Measurements from ENCODE around the gene MTOR.

Gene MTOR

DNA sequence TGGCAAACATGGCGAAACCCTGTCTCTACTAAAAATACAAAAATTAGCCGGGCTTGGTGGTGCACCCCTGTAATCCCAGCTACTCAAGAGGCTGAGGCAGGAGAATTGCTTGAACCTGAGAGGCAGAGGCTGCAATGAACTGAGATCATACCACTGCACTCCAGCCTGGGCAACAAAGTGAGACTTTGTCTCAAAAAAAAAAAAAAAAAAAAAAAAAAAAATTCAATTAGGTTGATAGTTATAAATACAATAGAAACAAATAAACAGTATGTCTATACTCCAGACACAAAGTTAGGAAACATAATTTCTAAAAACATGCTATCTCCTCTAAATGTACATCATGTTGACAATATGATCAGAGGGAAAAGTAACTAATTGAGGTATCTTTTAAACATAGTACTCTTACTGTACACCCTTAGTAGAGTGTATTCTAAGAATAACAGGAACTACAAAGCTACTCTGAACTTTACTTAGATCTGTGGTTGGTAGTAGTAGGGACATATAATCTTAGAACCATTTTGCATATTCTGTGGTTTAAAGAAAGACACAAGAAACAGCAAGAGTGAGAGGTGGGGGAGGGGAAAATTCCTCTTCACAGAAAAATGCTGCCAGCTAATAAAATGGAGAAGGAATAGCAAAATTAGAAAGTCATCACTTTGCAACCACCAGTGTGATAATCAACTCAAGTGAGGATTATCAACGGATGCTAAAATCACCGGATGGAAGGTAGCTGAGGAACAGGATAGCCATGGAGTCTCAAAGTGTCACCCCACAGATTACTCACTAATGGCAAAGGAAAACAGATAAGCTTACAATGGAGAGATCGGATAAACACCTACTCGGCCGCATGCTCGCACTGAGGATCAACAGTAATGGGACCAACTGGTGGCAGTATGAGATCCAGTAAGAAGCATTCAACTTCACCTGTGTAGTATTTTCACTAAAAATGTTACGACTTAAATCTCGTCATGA lies 35.0 kb downstream of the MTOR start:
- DNase-seq, result no peak

DNA sequence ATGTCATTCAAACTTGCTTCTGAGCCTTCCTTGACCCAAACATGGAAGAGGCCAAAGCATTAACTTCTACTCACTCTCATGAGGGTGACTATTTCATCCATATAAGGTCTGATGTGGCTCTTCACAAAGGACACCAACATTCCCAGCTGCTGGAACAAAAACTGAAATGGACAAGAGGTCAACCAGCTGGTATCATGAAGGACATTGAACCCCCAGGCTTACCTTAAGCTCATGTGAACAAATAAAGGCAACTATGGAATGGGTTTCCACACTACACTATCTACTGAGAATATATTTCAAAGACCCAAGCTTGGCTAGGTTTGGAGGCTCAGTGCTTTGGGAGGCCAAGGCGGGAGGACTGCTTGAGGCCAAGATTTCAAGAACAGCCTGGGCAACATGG lies 46.3 kb downstream of the MTOR start:
- no peak for DNase-seq

GRCh38 chr1:11215381-11216005 lies 46.9 kb downstream of the MTOR start:
- DNase-seq, result no peak

DNA sequence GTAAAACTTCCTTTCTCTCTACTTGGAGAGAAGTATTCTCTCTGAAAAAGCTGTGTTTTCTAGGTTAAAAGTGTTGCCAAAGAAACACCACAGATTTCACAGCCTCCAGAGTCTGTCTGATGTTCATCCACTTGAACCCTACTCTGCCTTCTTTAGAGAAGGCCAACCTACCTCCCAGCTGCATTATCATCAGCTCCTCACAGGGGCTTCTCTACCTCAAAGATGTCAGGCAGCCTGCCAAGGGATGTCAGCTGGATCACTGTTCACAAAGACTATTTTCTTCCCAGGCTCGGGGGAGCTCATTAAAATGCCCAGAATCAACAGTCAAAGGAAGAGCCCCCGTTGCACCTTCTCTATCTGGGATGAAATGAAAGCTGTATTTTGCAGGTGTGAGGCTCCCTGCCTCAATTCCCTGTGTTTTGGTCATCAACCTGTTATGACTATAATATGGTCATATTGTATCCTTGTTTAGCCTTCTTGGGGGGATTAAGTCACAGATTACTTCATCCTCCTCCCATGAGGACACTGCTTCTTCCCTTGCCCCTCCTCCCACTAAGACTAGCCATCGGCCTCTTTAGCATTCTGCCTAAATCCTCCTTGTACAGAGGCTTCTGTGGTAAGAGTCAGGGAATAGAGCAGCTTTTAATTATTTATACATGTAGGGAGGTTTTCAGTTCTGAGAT lies 47.5 kb downstream of the MTOR start:
- peak in 4 of 56 donors; percentile 0 to 45 (median 10) for DNase-seq

DNA sequence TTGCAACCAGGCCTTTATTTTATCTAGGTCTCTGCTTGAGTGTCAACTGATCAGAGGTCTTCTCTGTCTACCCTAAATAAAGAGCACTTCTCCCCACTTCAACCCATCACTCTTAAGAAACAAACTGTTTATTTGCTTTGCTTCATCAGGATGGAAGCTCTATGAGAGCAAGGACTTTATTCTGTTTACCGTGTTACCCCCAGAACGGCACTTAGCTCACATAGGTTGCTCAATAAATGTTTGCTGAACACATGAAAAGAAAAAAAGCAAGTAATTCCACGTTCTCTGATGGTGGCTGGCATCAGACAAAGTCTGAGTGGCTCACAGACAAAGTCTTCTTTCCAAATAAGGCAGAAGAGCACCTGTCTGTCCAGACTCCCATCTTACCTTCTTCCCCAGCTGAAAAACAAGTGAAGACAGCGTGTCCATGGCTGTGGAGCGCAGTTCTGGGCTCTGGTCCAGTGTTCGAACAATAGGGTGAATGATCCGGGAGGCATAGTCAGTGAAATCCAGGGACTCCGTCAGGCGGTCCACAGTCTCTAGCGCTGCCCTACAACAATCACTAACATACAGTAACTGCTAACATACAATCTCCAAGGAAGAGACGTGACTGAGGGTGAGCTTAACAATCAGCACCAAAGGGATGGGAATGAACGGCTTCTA lies 50.3 kb downstream of the MTOR start:
- peak in 46 of 56 donors; percentile 5 to 81 (median 37) for DNase-seq

DNA sequence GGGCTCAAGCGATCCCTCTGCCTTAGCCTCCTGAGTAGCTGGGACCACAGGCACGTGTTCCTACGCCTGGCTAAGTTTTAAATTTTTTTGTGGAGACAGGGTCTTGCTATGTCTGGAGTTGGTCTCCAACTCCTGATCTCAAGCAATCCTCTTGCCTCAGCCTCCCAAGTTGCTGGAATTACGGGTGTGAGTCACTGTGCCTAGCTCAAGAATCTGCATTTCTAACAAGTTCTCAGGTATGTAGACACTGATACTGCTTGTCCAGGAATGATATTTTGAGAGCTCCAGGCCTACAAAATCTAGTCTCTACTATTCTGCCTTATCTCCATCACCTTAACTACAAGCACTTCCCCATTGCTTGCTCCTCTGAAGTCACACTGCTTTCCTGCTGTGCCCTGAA lies 50.9 kb downstream of the MTOR start:
- DNase-seq, result no peak

DNA sequence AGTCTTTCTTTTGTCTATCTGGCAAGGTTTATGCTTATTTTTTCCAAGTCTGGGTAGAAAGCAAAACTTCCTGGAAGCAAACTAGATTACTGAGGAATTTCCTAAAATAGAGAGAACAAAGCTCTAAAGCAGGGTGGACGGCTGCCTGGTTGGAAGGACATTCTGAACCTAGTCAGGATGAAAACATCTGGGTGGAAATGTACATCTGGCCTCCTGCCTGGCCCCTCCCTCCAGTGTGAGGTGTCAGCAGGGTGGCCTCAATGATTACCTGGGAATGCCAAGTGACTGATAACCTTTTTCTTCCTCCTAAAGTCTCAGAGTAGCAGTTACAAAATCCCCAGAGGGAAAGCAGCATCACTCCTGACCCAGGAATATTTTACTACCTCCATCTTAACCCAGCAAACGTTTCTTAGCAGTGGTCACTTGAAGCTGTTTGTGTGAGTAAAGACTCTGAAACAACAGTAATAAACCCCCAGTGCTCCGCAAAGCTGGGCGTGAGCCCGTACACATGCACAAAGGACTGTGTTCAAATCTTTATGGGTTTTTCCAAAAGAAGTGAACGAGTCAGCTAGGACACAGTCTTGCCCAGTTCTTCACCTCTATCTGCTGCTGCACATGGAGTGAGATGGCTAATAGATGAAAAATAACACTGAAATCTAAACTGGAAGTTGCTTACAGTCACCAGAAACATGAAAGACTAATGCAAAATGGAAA lies 54.3 kb downstream of the MTOR start:
- no peak for DNase-seq

DNA sequence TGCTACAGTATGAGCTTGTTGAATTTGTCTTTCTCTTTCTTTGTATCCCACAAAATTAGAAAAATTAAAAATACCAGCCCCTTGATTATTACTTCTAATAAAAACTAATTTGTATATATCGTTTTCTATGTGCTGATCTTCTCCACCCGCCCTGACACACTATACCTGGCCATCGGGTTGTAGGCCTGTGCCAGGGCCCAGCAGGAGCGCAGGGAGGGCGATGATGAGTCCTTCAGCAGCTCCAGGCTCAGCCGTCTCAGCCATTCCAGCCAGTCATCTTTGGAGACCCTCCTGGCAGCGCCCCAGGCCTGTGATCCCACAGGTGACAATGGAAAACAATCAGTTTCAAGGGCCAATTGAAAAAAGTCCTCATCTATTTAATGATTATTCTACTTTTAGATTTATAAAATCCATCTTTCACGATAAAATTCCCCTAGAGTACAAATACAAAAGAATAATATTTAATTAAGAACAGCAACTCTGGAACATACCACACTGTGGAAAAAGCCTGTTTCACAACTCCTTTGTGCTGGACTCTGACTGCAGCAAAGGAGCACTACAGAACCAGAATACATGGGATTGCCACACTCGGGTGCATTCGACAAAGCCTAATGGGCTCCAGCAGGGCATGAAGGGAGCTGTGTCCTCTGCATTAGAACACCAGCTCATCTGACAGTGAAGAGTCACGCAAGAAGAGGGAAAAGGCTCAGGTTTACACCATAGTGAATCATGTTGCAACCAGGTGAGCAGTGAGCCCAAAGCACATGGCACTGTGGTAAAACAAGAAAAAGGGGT lies 57.8 kb downstream of the MTOR start:
- no peak for DNase-seq

GRCh38 chr1:11198851-11199594 lies 63.3 kb downstream of the MTOR start:
- peak in 32 of 56 donors; percentile 12 to 75 (median 42) for DNase-seq

- no peak for DNase-seq
Measured at GRCh38 chr1:11198257-11198656, 64.1 kb downstream of the MTOR start.

GRCh38 chr1:11197359-11197758 lies 65.0 kb downstream of the MTOR start:
- DNase-seq, result no peak

DNA sequence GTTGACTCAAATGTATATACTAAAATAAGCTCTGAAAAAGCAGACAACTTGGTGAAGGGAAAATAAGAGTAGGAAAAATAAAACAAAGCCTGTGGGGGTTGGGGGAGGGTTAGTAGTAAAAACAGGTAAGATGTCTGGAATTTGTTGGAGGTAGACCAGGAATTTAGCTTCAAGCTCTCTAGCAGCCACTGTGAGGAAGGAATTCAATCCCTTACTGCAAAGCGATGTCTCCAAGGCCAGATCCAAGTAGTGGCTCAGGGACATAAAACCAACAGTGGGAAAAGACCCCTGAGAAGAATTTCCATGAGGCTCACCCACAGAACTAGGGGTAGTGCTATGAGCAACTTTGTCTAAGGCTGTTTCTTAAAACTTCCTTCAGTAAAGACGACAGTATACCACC lies 65.4 kb downstream of the MTOR start:
- no peak for DNase-seq

GRCh38 chr1:11194407-11195176 lies 67.8 kb downstream of the MTOR start:
- no peak for DNase-seq

DNA sequence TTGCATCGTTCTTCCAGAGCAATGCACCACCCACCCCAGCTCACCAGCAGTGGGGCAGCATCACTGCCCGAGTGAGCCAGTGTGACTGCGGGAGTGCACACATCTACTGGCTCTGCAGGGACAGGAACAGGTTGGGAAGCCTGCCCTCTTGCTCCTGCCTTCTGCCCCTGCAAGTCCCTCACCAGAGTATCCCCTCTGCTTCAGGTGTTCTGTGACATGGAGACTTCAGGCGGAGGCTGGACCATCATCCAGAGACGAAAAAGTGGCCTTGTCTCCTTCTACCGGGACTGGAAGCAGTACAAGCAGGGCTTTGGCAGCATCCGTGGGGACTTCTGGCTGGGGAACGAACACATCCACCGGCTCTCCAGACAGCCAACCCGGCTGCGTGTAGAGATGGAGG lies 69.0 kb downstream of the MTOR start:
- DNase-seq, result no peak

GRCh38 chr1:11188858-11189451 lies 73.4 kb downstream of the MTOR start, which contains the start of gene ANGPTL7:
TSS of gene ANGPTL7 (plus strand) at chr1:11189355. CDS start at chr1:11189580, 225 bp downstream.
- no peak for DNase-seq

DNA sequence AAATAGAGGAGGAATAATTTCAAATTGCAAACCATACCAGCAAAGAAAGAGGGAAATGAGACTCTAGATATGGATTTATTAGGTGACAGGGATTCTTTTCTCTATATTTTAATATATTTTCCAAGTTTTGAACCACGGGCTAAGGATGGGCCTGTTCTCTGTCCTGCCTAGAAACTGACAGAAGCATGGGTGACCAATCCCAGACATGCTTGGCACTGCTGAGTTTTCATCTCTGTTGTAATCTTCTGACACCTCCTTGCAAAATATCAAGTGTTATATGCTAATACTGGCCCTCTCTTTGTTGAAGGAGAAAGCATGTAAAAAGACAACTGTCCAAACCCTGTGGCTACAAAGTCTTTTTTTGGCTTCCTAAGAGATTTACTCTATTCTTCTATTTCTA lies 74.0 kb downstream of the MTOR start:
- DNase-seq, result no peak

GRCh38 chr1:11187931-11188330 lies 74.4 kb downstream of the MTOR start:
- peak in 1 of 56 donors; percentile 15 for DNase-seq

- no peak for DNase-seq
Measured at GRCh38 chr1:11187494-11187893, 74.9 kb downstream of the MTOR start.

Data from amygdala (tissue), 56 donors.